HCT116 (cell line): ENCODE results near the gene SCG5.

Experiments
- CBX3 ChIP-seq: IDR thresholded peaks from 2 replicates; pipeline ENCODE4 v1.6.1; 2012; ENCODE audit warnings: low read depth
- CTCF ChIP-seq, 3 experiments: fragments of 200-600 bp in 1 of 3; sonication (generic) in 1 of 3; IDR thresholded peaks in 2 of 3; conservative IDR thresholded peaks in 1 of 3; 2 replicates each; pipeline ENCODE4 v1.5.1; 2012 to 2017; ENCODE audit warnings: low read depth in 2 of 3, low read length in 2 of 3, antibody characterized with exemption in 1 of 3, borderline replicate concordance in 1 of 3, control low read depth in 1 of 3, mild to moderate bottlenecking in 1 of 3, mixed read lengths in 1 of 3, mixed run types in 1 of 3, moderate library complexity in 1 of 3; ENCODE audit not compliant: insufficient read depth in 1 of 3
- EZH2 ChIP-seq: fragments of 200-600 bp; sonication (generic); IDR thresholded peaks from 2 replicates; pipeline ENCODE4 v1.6.1; 2017; ENCODE audit warnings: antibody characterized with exemption, mixed run types
- MAX ChIP-seq: IDR thresholded peaks from 2 replicates; pipeline ENCODE4 v1.6.1; 2012
- POLR2A ChIP-seq: IDR thresholded peaks from 2 replicates; pipeline ENCODE4 v1.7.0; 2011; ENCODE audit warnings: borderline replicate concordance; ENCODE audit not compliant: insufficient read depth, insufficient read length; ENCODE audit errors: extremely low read depth
- POLR2AphosphoS5 ChIP-seq: IDR thresholded peaks from 2 replicates; pipeline ENCODE4 v1.6.1; 2011; ENCODE audit warnings: mild to moderate bottlenecking, low read depth, low read length, moderate library complexity
- RAD21 ChIP-seq: IDR thresholded peaks from 2 replicates; pipeline ENCODE4 v1.6.1; 2012; ENCODE audit warnings: low read depth, mild to moderate bottlenecking
- REST ChIP-seq: IDR thresholded peaks from 2 replicates; pipeline ENCODE4 v1.6.1; 2012; ENCODE audit warnings: low read depth
- SIN3A ChIP-seq: IDR thresholded peaks from 2 replicates; pipeline ENCODE4 v1.6.1; 2012; ENCODE audit warnings: low read depth
- ZBTB33 ChIP-seq: IDR thresholded peaks from 2 replicates; pipeline ENCODE4 v1.6.1; 2011; ENCODE audit warnings: mild to moderate bottlenecking, low read length, moderate library complexity; ENCODE audit not compliant: insufficient replicate concordance; ENCODE audit errors: extremely low read depth

- TF ChIP-seq CTCF (IDR thresholded peaks at IDR 0.05 in 2 of 3, conservative IDR thresholded peaks at IDR 0.05 in 1 of 3; ENCODE audit: borderline replicate concordance in 1 of 3, insufficient read depth in 1 of 3, low read depth in 2 of 3, low read length in 2 of 3) = no peak
- TF ChIP-seq ZBTB33 = no peak
- TF ChIP-seq MAX = no peak
- TF ChIP-seq REST = no peak
- TF ChIP-seq POLR2A = no peak
- TF ChIP-seq RAD21 = no peak
- TF ChIP-seq POLR2AphosphoS5 = no peak
- TF ChIP-seq EZH2 = no peak
- TF ChIP-seq SIN3A = no peak
- TF ChIP-seq CBX3 = no peak
These were observed 97.2 kb downstream of the SCG5 start for GRCh38 chr15:32738666-32739065.
